Measurements from ENCODE around the gene GNB1.
"Not testable (repeated sequence)": the region's sequence is repeated elsewhere in the genome, so short reads cannot be mapped to it uniquely, and the experiment has no call there.

Gene GNB1

DNA sequence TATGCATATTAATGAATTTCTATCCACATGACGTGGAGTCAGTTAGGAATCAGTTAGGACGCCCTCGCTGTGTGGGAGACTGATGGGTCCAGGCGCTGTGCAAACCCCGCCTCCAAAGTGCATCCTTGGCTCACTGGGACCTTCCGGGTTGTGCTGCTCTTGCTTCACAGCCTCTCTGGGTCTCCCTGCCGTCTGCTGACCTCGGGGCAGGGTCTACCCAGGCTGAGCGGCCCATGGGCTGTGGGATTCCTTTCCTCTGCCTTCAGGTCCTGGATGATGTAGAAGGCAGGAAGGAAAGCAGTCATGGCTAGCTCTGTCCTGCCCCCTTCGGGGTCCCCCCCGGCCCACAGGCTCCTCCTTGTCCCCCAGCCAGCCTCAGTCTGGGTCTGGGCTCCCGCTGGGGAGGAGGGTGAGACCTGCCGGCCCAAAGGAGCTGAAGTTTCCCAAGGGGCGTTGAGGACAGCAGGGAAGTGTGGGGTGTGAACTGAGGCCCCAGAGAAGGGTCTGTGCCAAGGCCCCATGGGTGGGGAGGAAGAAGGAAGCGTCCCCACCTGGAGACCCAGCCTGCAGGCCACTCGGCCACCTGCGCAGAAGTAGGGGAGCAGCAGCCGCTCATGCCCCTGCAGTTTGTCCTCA is 142.1 kb downstream of the GNB1 start:
- peak; percentile 23 for DNase-seq (ENCODE audit: low spot score)
- TF ChIP-seq, protein P1, sequence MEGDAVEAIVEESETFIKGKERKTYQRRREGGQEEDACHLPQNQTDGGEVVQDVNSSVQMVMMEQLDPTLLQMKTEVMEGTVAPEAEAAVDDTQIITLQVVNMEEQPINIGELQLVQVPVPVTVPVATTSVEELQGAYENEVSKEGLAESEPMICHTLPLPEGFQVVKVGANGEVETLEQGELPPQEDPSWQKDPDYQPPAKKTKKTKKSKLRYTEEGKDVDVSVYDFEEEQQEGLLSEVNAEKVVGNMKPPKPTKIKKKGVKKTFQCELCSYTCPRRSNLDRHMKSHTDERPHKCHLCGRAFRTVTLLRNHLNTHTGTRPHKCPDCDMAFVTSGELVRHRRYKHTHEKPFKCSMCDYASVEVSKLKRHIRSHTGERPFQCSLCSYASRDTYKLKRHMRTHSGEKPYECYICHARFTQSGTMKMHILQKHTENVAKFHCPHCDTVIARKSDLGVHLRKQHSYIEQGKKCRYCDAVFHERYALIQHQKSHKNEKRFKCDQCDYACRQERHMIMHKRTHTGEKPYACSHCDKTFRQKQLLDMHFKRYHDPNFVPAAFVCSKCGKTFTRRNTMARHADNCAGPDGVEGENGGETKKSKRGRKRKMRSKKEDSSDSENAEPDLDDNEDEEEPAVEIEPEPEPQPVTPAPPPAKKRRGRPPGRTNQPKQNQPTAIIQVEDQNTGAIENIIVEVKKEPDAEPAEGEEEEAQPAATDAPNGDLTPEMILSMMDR (IDR thresholded peaks at IDR 0.05; ENCODE audit: borderline replicate concordance, control extremely low read depth, extremely low read depth, insufficient read depth, missing control alignments) = no peak
- in situ Hi-C loops (cut with MboI; ENCODE audit: low sequenced_read_pairs, unreplicated experiment) = no loop called here

DNA sequence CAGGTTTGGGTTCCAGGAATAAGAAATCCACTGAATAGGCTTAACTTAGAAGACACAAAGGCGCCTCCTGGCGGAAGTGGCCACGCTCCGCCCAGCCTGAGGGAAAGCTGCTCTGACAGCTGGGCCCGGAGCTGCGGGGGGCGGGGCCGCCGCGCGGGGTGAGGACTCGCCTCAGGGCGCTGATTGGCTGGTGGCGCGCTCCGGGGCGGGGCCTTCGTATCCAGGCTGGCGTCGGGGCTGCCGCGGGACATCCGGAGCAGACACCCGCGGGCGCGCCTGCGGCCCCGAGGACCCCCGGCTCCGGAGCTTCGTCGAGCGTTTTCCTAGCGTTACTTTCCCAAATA is 144.3 kb downstream of the GNB1 start:
- DNase-seq (ENCODE audit: low spot score); in situ Hi-C loops (cut with MboI; ENCODE audit: low sequenced_read_pairs, unreplicated experiment): not testable (repeated sequence)

DNA sequence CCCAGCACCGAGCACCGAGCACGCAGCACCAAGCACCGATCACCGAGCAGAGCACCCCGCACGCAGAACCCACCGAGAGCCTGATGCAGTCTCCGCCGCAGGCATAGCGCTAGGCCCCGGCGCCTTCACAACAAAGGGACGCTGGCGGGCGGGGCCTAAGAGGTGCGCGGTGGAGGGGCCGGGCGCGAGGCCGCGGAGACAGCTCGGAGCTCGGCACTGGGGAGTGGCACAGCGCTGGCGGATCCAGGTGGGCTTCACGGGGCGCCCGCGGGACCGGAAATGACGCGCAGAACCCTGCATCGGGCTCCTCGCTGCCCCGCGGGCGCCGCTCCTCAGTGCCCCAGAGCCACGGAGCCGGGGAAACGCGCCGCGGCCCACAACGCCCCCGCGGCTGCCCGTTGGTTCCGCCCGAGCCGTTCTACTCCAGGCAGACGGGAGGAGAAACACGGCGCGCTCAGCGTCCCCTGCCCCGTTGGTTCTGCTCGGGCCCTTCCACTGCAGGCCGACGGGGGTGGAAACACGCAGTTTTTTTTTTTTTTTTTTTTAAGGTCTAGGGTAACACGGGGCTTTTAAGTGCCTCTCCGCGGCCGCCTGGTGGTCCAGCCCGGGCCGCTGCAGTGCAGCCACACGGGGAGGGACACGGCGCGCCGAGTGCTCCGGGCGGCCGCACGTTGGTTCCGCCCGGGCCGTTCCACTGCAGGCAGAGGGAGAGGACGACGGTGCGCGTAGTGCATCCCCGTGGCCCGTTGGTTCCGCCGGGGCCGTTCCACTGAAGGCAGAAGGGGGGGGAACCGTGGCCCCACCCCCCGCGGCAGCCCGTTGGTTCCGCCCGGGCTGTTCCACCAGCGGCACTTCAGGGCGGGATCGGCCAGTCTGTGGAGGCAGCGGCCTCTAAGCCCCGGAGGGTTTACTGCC is 145.0 kb downstream of the GNB1 start:
- in situ Hi-C loops (cut with MboI; ENCODE audit: low sequenced_read_pairs, unreplicated experiment); DNase-seq (ENCODE audit: low spot score): not testable (repeated sequence)

DNA sequence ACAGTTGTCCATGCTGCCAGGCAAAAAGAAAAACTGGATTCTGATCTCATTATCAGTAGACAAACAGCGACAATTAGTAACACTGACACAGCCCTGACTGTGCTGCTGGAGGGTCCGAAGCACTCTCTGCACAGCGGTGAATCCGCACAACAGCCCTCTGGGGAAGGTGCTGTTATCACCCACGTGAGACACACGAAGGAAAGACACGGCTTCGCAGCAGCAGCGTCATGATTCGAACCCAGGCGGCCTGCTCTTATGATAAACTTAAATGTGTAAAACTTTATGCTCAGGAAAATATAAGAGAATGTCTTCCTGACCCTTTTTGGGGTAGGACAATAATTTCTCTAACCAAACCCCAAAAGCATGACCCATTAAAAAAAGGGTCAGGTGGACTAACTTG is 148.4 kb downstream of the GNB1 start:
- DNase-seq (ENCODE audit: low spot score); in situ Hi-C loops (cut with MboI; ENCODE audit: low sequenced_read_pairs, unreplicated experiment): not testable (repeated sequence)

DNA sequence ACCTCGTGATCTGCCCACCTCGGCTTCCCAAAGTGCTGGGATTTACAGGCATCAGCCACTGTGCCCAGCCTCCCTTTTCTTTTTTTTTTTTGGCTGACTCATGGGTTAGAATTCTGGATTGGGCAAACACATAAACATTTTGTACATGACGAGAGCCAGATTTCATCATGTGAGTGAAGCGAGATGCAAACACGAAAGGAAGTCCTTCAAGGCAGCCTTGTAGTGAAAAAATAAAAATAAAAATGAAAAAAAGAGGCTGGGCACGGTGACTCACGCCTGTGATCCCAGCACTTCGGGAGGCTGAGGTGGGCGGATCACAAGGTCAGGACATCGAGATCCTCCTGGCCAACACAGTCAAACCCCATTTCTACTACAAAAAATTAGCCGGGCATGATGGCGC is 149.9 kb downstream of the GNB1 start:
- in situ Hi-C loops (cut with MboI; ENCODE audit: low sequenced_read_pairs, unreplicated experiment); DNase-seq (ENCODE audit: low spot score): not testable (repeated sequence)

DNA sequence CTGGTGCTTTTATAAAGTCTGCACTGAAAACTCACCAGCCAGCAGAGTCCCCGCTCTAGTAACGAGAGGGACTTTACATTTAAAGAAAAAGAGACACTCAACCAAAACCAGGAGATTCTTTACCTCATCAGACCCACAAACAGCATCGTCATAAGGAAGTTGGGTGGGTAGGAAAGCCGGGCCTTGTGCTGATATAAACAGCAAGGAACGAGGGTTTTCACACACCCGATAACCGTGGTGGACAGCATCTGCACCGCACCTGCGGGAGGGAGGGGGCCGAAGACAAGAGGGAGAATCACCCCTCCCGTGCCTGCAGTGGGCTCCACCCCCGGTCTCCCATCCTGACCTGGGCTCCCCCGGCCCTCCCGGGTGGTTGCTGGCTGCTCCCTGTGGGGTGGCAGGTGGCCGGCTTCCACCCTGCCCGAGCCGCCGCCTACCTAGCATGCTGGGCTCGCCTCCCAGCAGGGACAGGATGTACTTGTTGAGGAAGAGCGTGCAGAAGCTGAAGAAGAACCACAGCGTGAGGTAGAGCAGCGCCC is 152.0 kb downstream of the GNB1 start:
- DNase-seq (ENCODE audit: low spot score); in situ Hi-C loops (cut with MboI; ENCODE audit: low sequenced_read_pairs, unreplicated experiment): not testable (repeated sequence)

DNA sequence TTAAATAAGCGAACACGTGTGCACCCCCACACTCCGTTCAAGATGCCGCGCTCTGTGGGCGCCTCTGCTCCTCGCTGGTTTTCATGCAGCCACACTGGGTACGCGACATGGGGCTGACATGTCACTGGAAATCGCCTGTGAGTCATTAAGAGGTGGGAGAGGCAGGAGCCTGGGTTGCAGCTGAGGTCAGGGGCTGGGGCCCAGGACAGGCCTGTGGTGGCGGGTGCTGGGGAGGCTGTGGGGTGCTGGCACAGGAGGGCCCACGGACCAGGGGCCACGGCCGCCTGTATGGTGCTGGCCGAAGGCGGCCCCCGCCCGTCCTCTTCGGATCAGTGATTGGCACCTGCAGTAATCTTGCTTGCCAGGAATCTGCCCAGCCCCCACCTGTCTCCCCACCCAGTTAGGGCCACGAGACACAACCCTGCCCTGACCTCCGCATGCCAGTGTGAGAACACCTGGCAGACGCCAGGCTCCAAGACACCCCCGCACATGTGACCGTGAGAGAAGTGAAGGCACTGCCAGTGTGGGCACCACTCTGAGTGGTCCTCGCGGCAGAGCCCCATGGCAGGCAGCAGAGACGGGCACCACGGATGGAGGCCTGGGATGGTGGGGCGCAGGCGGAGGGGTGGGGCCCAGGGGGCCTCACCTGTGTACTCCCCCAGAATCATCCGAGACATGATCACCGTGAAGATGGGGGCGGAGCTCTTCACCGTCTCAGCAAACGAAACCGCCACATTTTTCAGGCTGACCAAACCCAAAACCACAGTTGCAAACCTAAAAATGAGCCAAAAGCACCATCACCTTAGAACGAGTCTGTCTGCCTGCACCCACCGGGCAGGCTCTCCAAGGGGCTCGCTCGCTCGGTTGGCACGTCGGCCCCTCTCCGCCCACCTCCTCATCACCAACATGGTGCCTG is 153.0 kb downstream of the GNB1 start:
- DNase-seq (ENCODE audit: low spot score); in situ Hi-C loops (cut with MboI; ENCODE audit: low sequenced_read_pairs, unreplicated experiment): not testable (repeated sequence)
